OCI-LY7 (cell line): ENCODE results near the gene C12orf76.

Experiments
- CTCF ChIP-seq: fragments of 200-600 bp; sonication (generic); conservative IDR thresholded peaks from 2 replicates; pipeline ENCODE4 v1.5.1; 2014; ENCODE audit warnings: mild to moderate bottlenecking, antibody characterized with exemption, low read length, moderate library complexity, mixed read lengths
- EZH2phosphoT487 ChIP-seq: fragments of 200-600 bp; sonication (generic); IDR thresholded peaks from 2 replicates; pipeline ENCODE4 v1.6.1; 2018; ENCODE audit warnings: low read depth, borderline replicate concordance, mild to moderate bottlenecking, mixed run types, antibody characterized with exemption, low read length, moderate library complexity, mixed read lengths

GRCh38 chr12:110006115-110006514 is 42.2 kb downstream of the C12orf76 start:
- TF ChIP-seq CTCF = no peak
- TF ChIP-seq EZH2phosphoT487 = no peak
